AG20443 (cell line): ENCODE results near the gene CDC5L.
A peak's percentile ranks its signal among the peaks of the same experiment; 100 is the strongest.
"Not testable (repeated sequence)": the region's sequence is repeated elsewhere in the genome, so short reads cannot be mapped to it uniquely, and the experiment has no call there.

Source experiments
- DNase-seq: peaks from one replicate; pipeline ENCODE4 v3.0.0; 2012; ENCODE audit warnings: low spot score, mixed read lengths

Gene CDC5L

DNA sequence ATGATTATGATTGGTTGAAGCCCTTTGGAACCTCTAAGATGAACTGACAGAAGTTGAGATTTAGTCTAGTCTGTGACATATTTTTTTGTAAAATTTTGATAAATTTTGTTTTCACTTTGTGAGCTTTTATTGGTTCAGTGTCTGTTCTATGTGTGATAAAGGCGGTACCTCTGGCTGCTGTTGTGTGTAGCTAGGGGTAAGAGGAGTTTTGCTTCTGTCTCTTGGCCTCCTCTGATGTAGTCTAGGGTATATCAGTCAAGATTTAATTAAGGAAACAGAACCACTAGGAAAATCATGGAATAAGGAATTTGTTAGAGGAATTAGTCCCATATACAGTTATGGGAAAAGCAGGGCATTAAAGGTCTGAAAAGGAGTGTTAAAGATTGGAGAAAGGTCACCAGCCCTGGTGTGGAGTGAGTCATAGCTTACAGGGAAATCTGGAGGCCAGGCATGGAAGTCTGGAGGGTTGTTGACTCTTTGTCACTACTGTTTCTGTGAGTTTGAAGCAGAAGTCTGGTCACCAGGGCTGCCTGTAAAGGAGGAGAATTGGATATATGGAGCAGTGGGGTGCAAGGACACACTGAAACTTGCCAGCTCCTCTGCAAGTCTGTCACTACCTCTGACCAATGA is 28.5 kb downstream of the CDC5L start:
- peak; percentile 72 for DNase-seq

DNA sequence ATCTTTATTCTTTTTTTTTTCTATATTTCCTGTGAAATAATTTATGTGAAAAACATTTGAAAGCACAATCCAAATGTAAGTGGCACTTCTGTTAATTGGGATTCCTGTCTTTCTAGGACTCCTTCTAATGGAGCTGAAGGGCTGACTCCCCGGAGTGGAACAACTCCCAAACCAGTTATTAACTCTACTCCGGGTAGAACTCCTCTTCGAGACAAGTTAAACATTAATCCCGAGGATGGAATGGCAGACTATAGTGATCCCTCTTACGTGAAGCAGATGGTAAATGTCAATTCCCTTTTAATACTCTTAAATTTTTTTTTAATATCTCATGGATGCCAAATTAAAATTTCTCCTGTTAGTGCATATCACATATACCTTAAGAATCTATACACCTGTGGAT is 35.0 kb downstream of the CDC5L start:
- no peak for DNase-seq

DNA sequence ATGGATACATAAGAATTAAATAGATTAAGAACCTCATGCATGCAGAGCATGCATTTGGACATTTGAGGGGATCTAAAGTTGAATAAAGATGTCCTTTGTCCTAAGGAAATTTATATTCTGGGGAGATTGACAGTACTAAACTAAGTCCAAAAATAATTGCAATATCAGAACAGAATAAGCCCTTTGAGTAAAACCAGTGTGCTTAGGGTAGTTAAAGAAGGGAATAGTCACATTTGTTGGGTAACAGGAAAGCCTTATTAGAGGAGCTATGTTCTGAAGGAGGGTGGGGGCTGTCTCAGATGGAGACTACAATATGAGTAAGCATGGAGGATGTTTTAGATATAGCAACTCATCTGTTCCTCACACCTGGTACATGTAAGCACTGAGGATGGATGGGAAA is 35.8 kb downstream of the CDC5L start:
- no peak for DNase-seq

DNA sequence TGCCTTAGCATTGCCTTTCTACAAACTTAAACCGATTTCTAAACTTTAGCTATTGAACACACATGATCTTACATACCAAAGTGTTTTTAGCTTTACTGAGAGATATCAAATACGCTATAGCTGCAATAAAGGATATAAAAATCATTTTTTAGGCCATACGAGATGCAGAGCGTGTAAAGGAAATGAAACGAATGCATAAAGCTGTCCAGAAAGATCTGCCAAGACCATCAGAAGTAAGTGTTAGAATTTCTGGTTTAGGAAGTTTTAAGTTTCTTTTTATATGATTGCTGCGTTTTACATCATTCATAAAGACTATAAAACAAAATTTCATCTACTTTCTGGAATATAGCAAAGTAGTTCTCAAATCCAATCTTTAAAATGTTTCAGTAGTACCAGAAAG is 38.4 kb downstream of the CDC5L start:
- DNase-seq, result no peak

DNA sequence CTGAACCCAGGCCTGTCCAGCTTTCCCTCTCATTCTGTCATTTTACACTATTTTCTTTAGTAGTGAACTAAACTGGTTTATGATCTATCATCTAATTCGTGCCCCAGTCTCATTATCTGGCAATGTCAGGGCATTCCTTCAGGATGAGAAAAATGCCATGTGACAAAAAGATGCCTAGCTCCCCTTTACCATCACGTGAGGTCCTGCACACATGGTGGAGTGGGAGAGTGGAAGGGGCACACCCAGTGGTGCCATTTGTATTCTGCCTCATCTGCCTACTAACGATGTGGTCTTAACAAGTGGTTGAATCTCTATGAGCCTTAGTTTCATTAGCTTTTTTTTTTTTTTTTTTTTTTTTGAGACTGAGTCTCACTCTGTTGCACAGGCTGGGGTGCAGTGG is 41.2 kb downstream of the CDC5L start:
- DNase-seq, result peak; percentile 71

DNA sequence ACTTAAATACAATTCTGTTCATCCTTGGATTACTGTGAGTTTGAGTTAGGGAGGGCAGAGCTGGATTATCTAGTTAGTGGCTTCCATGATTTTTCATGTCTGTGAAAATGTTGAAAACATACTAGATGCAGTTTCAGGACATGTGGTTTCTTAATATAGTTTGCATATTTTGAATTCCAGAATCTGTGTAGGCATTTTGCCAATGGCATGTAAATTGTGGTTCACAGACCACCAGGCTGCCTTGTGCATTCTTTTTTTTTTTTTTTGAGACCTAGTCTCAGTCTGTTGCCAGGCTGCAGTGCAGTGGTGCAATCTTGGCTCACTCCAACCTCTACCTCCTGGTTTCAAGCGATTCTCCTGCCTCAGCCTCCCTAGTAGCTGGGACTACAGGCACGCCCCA is 42.8 kb downstream of the CDC5L start:
- DNase-seq, result peak; percentile 9

DNA sequence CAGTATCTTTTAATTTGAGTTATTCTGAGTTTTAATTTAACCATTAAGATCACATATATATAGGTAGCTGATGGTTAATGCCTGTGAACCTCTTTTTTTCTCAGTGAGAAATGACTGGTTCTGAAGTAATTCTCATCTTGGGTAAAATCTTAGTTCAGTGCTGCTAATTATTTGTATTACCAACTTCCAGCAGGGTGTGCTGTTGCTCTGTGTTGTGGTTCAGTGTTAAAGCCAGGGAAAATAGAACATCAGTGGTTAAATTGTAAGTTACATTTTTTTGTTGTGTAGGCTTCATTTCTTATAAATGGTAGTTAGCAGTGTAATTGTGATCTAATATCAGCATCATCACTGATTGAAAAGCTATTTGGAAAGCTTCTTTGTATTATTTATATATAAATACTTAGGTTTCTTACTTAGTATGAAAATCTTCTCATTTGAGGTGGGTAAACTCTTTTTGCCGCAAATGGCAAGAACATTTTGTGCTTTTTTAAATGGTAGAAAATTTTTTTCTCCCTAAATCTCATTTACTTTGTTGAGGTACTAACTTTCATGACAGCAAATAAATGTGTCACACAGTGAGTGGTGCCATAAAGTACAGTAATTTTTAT is 43.7 kb downstream of the CDC5L start:
- DNase-seq, result peak; percentile 57

DNA sequence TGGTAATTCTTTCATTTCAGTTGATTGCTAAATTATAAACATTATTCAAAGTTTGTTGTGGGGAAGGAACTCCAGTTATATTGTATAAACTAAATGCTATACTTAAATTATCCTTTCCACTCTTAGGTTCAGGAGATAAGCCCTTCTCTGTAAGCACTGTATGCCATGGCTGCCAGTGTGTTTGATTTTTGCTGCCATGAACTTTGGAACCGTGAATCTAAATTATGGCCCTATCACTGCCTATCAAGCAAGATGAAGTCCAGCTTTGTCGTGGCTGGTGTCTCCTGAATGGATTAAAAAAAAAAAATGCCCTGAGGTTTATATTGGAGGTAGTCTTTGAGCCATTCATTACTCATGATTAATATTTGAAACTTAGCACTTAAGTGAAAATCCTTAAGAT is 44.7 kb downstream of the CDC5L start:
- DNase-seq, result no peak

DNA sequence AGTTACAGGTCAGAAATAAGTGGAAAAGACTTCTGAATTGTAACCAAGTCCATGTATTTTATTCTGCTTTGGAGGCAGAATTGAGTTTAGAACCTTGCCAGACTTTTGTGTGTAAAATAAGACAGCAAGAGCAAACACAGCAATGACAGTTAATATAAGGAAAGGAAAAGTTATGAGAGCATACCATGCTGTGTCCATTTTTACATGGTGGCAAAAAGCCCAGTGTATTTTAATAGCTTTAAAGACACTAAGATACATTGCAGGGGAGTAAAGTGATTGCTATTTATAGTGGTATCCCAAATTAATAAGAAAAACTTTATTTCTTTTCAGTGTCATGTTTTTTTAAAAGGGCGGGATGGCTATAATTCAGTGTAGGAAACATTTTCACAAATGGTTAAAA is 45.2 kb downstream of the CDC5L start:
- no peak for DNase-seq

DNA sequence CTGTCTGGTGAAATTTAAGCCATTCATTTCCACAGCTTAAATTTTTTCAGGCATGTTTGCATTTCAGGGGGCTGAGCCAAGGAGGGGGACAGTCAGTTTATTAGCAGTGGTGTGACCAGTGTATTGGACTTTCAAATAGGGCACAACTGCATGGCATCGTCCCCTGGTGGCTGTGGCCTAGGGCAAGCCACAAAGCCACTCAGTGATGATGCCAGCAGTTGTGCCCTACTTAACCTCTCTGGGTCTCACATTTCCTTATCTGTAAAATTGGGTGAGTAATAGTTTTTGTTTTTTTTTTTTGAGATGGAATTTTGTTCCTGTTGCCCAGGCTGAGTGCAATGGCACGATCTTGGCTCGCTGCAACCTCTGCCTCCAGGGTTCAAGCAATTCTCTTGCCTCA is 48.0 kb downstream of the CDC5L start:
- DNase-seq, result no peak

DNA sequence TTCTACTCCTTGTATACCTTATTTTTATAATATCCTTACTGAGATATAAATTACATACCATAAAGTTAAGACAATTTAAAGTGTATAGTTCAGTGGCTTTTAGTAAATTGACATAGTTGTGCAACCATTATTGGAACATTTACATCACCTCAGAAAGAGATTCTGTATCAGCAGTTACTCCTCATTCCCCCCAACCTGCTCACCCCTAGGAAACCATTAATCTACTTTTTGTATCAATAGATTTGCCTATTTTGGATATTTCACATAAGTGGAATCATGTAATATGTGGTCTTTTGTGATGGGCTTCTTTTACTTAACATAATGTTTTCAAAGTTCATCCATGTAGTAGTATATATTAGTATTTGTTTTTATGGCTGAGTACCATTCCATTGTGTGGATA is 51.3 kb downstream of the CDC5L start:
- no peak for DNase-seq

DNA sequence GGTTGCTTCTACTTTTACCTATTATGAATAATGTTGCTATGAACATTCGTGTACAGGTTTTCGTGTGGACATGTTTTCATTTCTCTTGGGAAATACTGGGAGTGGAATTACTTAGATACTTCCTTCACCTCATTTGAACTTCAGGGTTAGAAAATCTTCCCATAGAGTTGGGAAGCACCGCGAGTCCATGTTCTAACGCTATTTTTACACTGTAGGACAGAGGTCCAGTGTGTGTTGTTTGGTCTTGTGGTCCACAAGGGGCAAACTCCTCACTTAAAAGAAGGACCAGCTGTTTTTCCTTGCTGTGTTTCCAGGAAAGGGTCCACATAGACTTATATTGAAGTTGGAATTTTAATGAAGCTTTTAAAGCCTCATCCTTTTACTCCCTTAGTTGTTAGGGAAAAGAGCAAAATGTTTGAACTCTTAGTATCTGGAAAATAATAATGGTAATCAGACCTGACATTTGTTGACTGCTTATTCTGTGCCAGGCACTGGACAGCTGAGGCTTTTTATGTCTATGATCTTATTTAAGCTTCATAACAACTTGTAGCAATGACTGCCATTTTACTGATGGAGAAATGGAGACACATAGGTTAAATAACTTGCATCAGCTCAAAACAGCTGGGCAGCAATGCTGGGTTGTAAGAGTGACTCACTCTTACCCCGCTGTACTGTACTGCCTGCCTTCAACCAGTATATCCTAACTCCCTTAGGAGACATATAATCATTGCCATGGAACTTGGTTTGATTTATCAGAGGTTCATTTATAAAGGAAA is 52.0 kb downstream of the CDC5L start:
- DNase-seq, result peak; percentile 39

DNA sequence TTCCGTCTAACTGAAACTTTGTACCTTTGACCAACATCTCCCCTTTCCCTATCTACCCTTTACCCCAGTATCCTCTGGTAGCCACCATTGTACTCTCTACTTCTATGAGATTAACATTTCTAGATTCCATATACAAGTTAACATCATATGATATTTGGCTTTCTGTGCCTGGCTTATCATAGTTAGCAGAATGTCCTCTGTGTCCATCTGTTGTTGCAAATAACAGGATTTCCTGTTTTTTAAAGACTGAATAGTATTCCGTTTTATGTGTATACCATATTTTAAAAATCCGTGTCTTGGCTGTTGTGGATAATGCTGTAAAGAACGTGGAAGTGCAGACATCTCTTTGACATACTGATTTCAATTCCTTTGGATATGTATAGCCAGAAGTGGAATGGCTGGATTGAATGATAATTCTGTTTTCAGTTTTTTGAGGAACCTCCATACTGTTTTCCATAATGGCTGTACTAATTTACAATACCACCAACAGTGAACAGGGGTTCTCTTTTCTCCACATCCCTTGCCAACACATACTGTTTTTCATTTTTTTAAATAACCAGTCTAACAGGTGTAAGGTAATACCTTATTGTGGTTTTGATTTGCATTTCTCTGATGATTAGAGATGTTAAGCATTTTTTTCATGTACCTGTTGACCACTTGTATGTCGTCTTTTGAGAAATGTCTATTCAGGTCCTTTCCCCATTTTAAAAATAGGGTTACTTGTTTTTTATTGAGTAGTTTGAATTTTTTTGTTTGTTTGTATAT is 53.8 kb downstream of the CDC5L start:
- no peak for DNase-seq

DNA sequence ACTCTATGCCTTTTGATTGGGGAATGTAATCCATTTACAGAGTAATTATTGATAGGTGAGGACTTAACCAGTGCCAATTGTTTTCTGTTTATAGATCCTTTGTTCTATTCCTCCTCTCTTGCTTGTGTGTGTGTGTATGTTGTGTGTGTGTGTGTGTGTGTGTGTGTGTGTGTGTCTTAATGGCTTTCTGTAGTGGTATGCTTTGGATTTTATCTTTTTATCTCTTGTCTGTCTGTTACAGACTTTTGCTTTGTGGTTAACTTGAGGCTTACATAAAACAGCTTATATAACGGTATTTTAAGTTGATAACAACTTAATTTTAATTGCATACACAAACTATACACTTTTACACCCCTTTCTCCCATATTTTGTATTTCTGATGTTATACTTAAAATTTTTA is 54.7 kb downstream of the CDC5L start:
- no peak for DNase-seq

DNA sequence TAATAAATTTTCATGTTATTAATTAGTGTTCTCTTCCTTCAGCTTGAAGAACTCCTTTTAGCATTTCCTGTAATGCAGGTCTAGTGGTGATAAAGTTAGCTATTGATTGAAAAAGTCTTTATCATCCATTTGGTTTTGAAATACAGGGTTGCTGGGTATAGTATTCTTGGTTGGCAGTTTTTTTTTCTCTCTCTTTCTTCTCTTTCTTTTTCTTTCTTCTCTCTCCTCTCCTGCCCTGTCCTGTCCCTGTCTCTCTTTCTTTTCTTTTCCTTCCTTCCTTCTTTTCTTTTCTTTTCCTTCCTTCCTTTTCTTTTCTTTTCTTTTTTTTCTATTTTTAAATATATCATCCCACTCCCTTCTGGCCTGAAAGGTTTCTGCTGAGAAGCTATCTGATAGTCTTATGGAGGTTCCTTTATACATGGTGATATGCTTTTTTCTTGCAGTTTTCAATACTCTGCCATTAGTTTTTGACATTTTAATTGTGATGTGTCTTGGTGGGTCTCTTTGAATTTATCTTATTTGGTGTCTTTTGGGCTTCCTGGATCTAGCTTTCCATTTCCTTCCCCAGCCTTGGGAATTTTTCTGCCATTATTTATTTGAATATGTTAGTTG is 55.4 kb downstream of the CDC5L start:
- DNase-seq, result no peak

DNA sequence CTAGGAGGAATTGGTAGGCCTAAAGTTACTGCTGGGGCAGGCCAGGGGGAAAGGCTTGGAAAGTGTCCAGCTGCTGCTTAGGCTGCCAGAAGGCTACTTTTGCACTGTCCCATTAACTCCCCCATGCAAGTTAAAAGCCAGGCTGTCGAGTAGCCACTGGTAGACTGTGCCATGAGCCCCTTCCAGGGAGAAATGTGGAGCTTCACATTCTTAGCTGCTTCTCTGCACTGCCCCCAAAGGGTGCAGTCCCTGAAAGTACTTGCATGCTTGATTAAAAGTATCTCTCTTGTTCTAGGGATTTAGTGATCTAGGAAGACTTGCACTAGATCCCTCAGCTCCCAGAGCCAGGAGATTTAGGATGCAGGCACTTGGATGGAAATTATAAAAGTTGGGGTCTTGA is 57.3 kb downstream of the CDC5L start:
- DNase-seq, result no peak

DNA sequence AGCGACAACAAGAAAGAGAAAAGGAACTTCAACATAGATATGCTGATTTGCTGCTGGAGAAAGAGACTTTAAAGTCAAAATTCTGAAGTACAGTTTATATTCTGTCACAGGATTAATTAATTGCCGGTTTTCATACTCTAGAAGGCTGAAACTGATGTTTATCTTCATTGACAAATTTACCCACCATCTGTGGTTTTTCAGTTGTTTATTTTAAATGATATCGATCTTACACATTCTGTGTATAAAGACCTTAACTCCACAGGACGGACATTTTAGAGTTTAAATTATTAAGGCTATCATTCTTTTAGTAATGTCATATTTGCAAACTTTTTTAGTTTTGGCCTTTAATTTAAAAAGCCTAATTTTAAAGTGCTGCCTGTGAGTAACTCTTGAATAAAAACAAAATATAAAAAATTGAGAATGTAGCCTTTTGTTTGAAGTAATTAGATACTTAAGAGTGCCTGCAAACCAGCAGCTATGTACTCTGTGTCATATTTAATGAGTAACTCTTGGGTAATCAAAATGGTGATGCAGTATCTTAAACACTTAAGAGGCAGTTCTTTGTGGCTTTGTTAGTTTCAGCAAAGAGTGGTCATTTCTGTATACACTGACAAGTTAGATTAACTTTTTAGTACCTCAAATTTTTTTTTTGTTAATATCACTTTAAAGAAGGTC is 59.3 kb downstream of the CDC5L start:
- peak; percentile 45 for DNase-seq

DNA sequence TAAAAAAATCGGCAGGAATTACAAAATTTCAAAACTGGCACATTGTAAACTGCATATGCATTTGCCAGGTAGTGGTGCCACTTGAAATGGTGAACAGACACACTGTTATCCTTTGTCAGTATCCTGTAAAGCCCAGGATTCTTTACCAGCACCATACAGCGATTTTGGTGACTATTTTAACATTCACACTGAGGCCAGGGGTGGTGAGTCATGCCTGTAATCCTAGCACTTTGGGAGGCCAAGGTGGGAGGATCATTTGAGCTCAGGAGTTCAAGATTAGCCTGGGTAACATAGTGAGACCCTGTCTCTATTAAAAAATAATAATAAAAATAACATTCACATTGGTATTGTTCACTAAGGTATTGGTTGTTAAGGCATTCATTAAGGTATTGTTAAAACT is 61.7 kb downstream of the CDC5L start:
- DNase-seq, result not testable (repeated sequence)

DNA sequence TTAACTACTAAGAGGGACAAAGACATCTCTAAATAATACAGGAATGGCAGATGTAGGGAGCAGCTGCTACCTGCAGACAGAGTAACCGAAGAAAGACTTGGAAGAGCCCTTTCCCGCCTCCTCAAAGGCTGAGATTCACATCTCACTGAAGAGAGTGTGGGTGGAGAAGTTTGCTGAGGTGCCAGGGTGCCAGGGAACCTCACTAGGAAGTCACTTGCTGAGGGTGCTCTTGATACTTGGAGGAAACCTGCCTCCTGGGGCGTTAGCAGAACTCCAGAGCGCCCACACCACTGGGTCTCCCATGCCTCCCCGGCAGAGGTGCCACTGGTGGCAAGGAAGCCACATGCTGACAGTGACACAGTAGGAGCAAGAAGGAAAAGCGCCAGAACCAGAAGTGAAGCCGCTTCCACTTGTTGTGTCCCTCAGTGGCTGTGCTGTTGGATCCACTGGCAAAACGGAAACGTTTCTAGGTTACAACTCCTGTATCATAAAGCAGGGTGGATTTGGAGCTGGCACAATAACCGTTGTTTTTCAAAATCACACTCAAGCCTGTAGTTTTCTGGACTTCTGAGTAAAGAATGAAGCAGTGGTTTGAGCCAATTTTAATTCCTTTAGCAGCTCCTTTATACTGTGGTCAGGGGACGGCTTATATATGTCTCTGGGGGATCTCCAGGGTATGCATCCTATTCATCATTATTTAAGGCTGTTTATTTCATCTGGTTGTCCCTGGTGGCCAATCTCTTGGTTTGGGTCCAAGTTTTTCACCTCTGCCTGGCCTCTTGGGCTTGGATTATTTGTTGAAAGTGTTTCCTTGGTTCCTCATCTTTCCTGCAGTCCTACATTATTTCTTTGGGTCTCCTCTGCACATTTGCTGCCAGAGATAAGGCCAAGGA is 64.5 kb downstream of the CDC5L start:
- no peak for DNase-seq

DNA sequence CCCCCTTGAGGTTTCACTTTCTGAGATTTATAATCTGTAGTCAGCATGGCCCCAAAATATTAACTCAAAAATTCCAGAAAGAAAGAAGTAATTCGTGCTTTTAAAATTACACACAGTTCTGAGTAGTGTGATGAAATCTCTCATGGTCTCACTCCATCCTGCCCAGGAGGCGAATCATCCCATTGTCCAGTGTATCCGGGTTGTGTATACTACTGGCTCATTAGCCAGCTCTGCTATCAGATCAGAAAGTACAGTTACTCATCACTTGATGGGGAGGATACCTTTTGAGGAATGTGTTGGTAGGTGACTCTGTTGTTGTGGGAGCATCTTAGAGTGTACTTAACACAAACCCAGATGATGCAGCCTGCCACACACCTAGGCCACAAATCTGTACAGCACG is 65.2 kb downstream of the CDC5L start:
- peak; percentile 56 for DNase-seq

DNA sequence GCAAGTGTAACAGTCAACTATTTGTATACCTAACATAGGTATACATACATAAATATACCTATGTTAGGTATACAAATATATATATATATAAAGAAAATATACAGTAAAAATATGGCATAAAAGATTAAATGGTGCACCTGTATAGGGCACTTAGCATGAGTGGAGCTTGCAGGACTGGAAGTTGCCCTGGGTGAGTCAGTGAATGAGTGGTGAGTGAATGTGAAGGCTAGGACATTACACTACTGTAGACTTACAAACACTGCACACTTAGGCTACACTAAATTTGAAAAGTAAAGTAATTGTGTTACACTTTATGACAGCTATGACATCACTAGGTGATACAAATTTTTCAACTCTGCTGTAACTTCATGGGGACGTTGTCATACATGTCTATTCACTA is 65.6 kb downstream of the CDC5L start:
- DNase-seq, result no peak
